OCI-LY7 (cell line): ENCODE results near the gene CGB5.
"Not testable (repeated sequence)": the region's sequence is repeated elsewhere in the genome, so short reads cannot be mapped to it uniquely, and the experiment has no call there.

Experiments used
- CTCF ChIP-seq: fragments of 200-600 bp; sonication (generic); conservative IDR thresholded peaks from 2 replicates; pipeline ENCODE4 v1.5.1; 2014; ENCODE audit warnings: mild to moderate bottlenecking, antibody characterized with exemption, low read length, moderate library complexity, mixed read lengths
- EZH2phosphoT487 ChIP-seq: fragments of 200-600 bp; sonication (generic); IDR thresholded peaks from 2 replicates; pipeline ENCODE4 v1.6.1; 2018; ENCODE audit warnings: low read depth, borderline replicate concordance, mild to moderate bottlenecking, mixed run types, antibody characterized with exemption, low read length, moderate library complexity, mixed read lengths

- peak; percentile 81 for TF ChIP-seq CTCF
- not testable (repeated sequence) for TF ChIP-seq EZH2phosphoT487
Measured at GRCh38 chr19:49036815-49037214, 6.8 kb upstream of the CGB5 start, which contains the start of gene CGB1.
